ENCODE data around the gene PDLIM4.

Gene PDLIM4

GRCh38 chr5:132253452-132254320 lies 3.8 kb upstream of the PDLIM4 start:
- no peak for DNase-seq

GRCh38 chr5:132254321-132254977 lies 3.0 kb upstream of the PDLIM4 start:
- no peak for DNase-seq

- DNase-seq: no peak
Measured at GRCh38 chr5:132256086-132256782, 1.3 kb upstream of the PDLIM4 start.

GRCh38 chr5:132256783-132257130 lies 739 bp upstream of the PDLIM4 start:
- no peak for DNase-seq

- no peak for DNase-seq
Measured at GRCh38 chr5:132258102-132259068, 889 bp downstream of the PDLIM4 start.

GRCh38 chr5:132259069-132259851 lies 1.8 kb downstream of the PDLIM4 start:
- no peak for DNase-seq

GRCh38 chr5:132260051-132260450 lies 2.6 kb downstream of the PDLIM4 start:
- DNase-seq: no peak

- DNase-seq: peak; percentile 10 to 26
Measured at GRCh38 chr5:132260714-132261551, 3.4 kb downstream of the PDLIM4 start.

- DNase-seq: no peak
Measured at GRCh38 chr5:132261881-132262845, 4.7 kb downstream of the PDLIM4 start.

GRCh38 chr5:132262882-132263547 lies 5.5 kb downstream of the PDLIM4 start:
- no peak for DNase-seq

GRCh38 chr5:132263548-132264261 lies 6.2 kb downstream of the PDLIM4 start:
- no peak for DNase-seq

GRCh38 chr5:132264546-132265335 lies 7.2 kb downstream of the PDLIM4 start:
- DNase-seq: no peak

GRCh38 chr5:132265336-132266030 lies 8.0 kb downstream of the PDLIM4 start:
- no peak for DNase-seq

GRCh38 chr5:132266031-132266835 lies 8.7 kb downstream of the PDLIM4 start:
- no peak for DNase-seq

- no peak for DNase-seq
Measured at GRCh38 chr5:132266836-132267160, 9.3 kb downstream of the PDLIM4 start.

GRCh38 chr5:132267166-132267739 lies 9.8 kb downstream of the PDLIM4 start:
- DNase-seq: no peak
